ENCODE results near the gene RBM4. TPM values are rescaled to one million over a fixed set of nuclear protein-coding genes. Genes with fewer than 3 reads are reported as not detected.

The RBM4 gene
- total RNA-seq, 4 donors from 2014 or later, result 66.5 to 193 (median 68.8) TPM

GRCh38 chr11:66612458-66612857 lies 26.0 kb upstream of the RBM4 start:
- intact Hi-C loops (cut with DNase I; ENCODE audit: low total_unique reads) (no loop called here), in situ Hi-C loops (cut with MboI; ENCODE audit: low pct_ligation_motif_present in 1 of 4, low pct_unique_long_range_greater_than_20kb in 1 of 4, low sequenced_read_pairs in 3 of 4) (no loop called here)
- WGBS, 2 donors (ENCODE audit: low coverage in 1 of 2), result 83 to 96% methylated on average over 1 of the region's 1 CpG

GRCh38 chr11:66614073-66614472 lies 24.4 kb upstream of the RBM4 start:
- no peak for DNase-seq
- H3K4me3 ChIP-seq, result no peak overlapping the region
- H3K9me3 ChIP-seq, result no peaks in the 10 kb centered on the region
- 89 to 93% methylated on average over 6 to 13 of the region's 13 CpGs for WGBS, 2 donors (ENCODE audit: low coverage in 1 of 2)
- TF ChIP-seq POLR2A (IDR thresholded peaks at IDR 0.05), result no peak
- TF ChIP-seq POLR2AphosphoS5 (IDR thresholded peaks at IDR 0.05), result no peak
- no peak for TF ChIP-seq EP300 (IDR thresholded peaks at IDR 0.05; ENCODE audit: low read depth)
- intact Hi-C loops (cut with DNase I; ENCODE audit: low total_unique reads), result no loop called here
- H3K4me1 ChIP-seq, result peaks cover 9 to 25% (median 21%) of the 10 kb centered on the region in 4 donors
- H3K27me3 ChIP-seq, result no peaks in the 10 kb centered on the region
- no peaks in the 10 kb centered on the region for H3K36me3 ChIP-seq
- in situ Hi-C loops (cut with MboI; ENCODE audit: low pct_ligation_motif_present in 1 of 4, low pct_unique_long_range_greater_than_20kb in 1 of 4, low sequenced_read_pairs in 3 of 4), result no loop called here
- no peak overlapping the region for H3K27ac ChIP-seq

More at GRCh38 chr11:66612458-66612857, 26.0 kb upstream of the RBM4 start:
- Histone ChIP-seq H3K4me1 (peaks cover 10 to 26% (median 18%) of the 10 kb centered on the region in 4 donors), H3K9me3 (no peaks in the 10 kb centered on the region), H3K27me3 (no peaks in the 10 kb centered on the region), H3K36me3 (no peaks in the 10 kb centered on the region), H3K27ac (no peak overlapping the region), H3K4me3 (no peak overlapping the region)
- DNase-seq, result no peak
- TF ChIP-seq POLR2A (IDR thresholded peaks at IDR 0.05) (no peak), EP300 (IDR thresholded peaks at IDR 0.05; ENCODE audit: low read depth) (no peak), POLR2AphosphoS5 (IDR thresholded peaks at IDR 0.05) (no peak), CTCF (IDR thresholded peaks at IDR 0.05) (no peak)

GRCh38 chr11:66616379-66617154 lies 21.9 kb upstream of the RBM4 start, which contains the start of gene RBM14:
Gene RBM14, plus strand, starts transcription at chr11:66616630. Its CDS starts 91 bp downstream, at chr11:66616721.
- H3K4me1 ChIP-seq, result peaks cover 26 to 48% (median 43%) of the 10 kb centered on the region in 4 donors
- DNase-seq, result peak; percentile 99
- H3K36me3 ChIP-seq, result no peaks in the 10 kb centered on the region
- intact Hi-C loops (cut with DNase I; ENCODE audit: low total_unique reads), result loop anchor here (1.0 kb wide), 1 partner anchor 62 kb away; no protein-coding TSS in a partner anchor
- peak within 1 kb of the TSS; percentile 92 to 98 (median 98) for H3K27ac ChIP-seq
- in situ Hi-C loops (cut with MboI; ENCODE audit: low pct_ligation_motif_present in 1 of 4, low pct_unique_long_range_greater_than_20kb in 1 of 4, low sequenced_read_pairs in 3 of 4), result no loop called here
- peak; percentile 99 to 100 (median 100) for TF ChIP-seq POLR2AphosphoS5 (IDR thresholded peaks at IDR 0.05)
- TF ChIP-seq POLR2A (IDR thresholded peaks at IDR 0.05), result peak; percentile 100
- TF ChIP-seq EP300 (IDR thresholded peaks at IDR 0.05; ENCODE audit: low read depth), result no peak
- TF ChIP-seq CTCF (IDR thresholded peaks at IDR 0.05), result no peak
- 0 to 2% methylated on average over 11 to 53 of the region's 90 CpGs for WGBS, 2 donors (ENCODE audit: low coverage in 1 of 2)
- H3K9me3 ChIP-seq, result no peaks in the 10 kb centered on the region
- peak within 1 kb of the TSS; percentile 51 to 88 (median 82) for H3K4me3 ChIP-seq
- H3K27me3 ChIP-seq, result no peaks in the 10 kb centered on the region

- WGBS, 2 donors (ENCODE audit: low coverage in 1 of 2), result 0% methylated on average over 6 to 32 of the region's 38 CpGs
- intact Hi-C loops (cut with DNase I; ENCODE audit: low total_unique reads), result no loop called here
- H3K27ac ChIP-seq, result peak overlapping the region; percentile 92 to 98 (median 98)
- TF ChIP-seq POLR2AphosphoS5 (IDR thresholded peaks at IDR 0.05) (peak in 2 of 3 donors; percentile 27 to 66), POLR2A (IDR thresholded peaks at IDR 0.05) (no peak), CTCF (IDR thresholded peaks at IDR 0.05) (no peak)
- H3K27me3 ChIP-seq, result no peaks in the 10 kb centered on the region
- no peak for DNase-seq
- no peaks in the 10 kb centered on the region for H3K9me3 ChIP-seq
- in situ Hi-C loops (cut with MboI; ENCODE audit: low pct_ligation_motif_present in 1 of 4, low pct_unique_long_range_greater_than_20kb in 1 of 4, low sequenced_read_pairs in 3 of 4), result no loop called here
- H3K36me3 ChIP-seq, result peaks cover 0 to under 1% (median 0%) of the 10 kb centered on the region in 4 donors
- H3K4me3 ChIP-seq, result peak overlapping the region; percentile 51 to 88 (median 82)
- H3K4me1 ChIP-seq, result peaks cover 30 to 54% (median 47%) of the 10 kb centered on the region in 4 donors
Observed at GRCh38 chr11:66617155-66617834, 21.2 kb upstream of the RBM4 start.

All from transverse colon (tissue), 4 donors.